GM10266 (cell line): ENCODE data around the gene TESMIN.

Experiments used
- DNase-seq: peaks from one replicate; pipeline ENCODE4 v3.0.0; 2012; ENCODE audit errors: extremely low spot score
- CTCF ChIP-seq: IDR thresholded peaks from 2 replicates; pipeline ENCODE4 v1.5.1; 2012; ENCODE audit warnings: mild to moderate bottlenecking, low read depth; ENCODE audit not compliant: control insufficient read depth, insufficient read depth; ENCODE audit errors: missing control alignments

Gene TESMIN

GRCh38 chr11:68695531-68695930 lies 55.8 kb downstream of the TESMIN start:
- no peak for TF ChIP-seq CTCF
- no peak for DNase-seq

- TF ChIP-seq CTCF = no peak
- no peak for DNase-seq
These were observed 56.7 kb downstream of the TESMIN start for GRCh38 chr11:68694431-68695297.

- no peak for TF ChIP-seq CTCF
- DNase-seq = no peak
These were observed 57.8 kb downstream of the TESMIN start for GRCh38 chr11:68693484-68693882.

- no peak for TF ChIP-seq CTCF
- DNase-seq = no peak
These were observed 58.3 kb downstream of the TESMIN start for GRCh38 chr11:68692871-68693483.

- no peak for DNase-seq
- no peak for TF ChIP-seq CTCF
These were observed 59.2 kb downstream of the TESMIN start for GRCh38 chr11:68692115-68692514.

- DNase-seq = no peak
- TF ChIP-seq CTCF = no peak
These were observed 59.9 kb downstream of the TESMIN start for GRCh38 chr11:68691402-68691784.
